RWPE2 (cell line): ENCODE results near the gene EMILIN2.

ENCODE experiments used
- ATAC-seq: fragments of 200-7000 bp; cut with Tn5 transposase; 3 replicates; pipeline ENCODE4 v1.9.1; 2021; ENCODE audit warnings: low read depth
- DNase-seq: peaks from one replicate; pipeline ENCODE4 v3.0.0-alpha.2; 2020; ENCODE audit warnings: low spot score
- H3K27ac ChIP-seq: fragments of 450-650 bp; 2 replicates; pipeline ENCODE4 v1.5.1; 2017; ENCODE audit warnings: mild to moderate bottlenecking; ENCODE audit not compliant: poor library complexity, severe bottlenecking
- H3K27me3 ChIP-seq: fragments of 250-450 bp; sonication (Bioruptor Pico); 2 replicates; pipeline ENCODE4 v1.5.1; 2021; ENCODE audit warnings: mild to moderate bottlenecking, moderate library complexity; ENCODE audit not compliant: insufficient read depth, poor library complexity, severe bottlenecking
- H3K36me3 ChIP-seq: fragments of 250-450 bp; sonication (Bioruptor Pico); 2 replicates; pipeline ENCODE4 v1.5.1; 2020; ENCODE audit warnings: low read depth, mild to moderate bottlenecking, moderate library complexity
- H3K4me1 ChIP-seq: fragments of 250-450 bp; sonication (Bioruptor Pico); 2 replicates; pipeline ENCODE4 v1.5.1; 2021; ENCODE audit warnings: mild to moderate bottlenecking, moderate library complexity; ENCODE audit not compliant: insufficient read depth, poor library complexity, severe bottlenecking
- H3K4me3 ChIP-seq: fragments of 250-450 bp; sonication (Bioruptor Pico); 2 replicates; pipeline ENCODE4 v1.5.1; 2021; ENCODE audit warnings: mild to moderate bottlenecking, moderate library complexity; ENCODE audit not compliant: severe bottlenecking
- H3K9me3 ChIP-seq: fragments of 250-450 bp; sonication (Bioruptor Pico); 2 replicates; pipeline ENCODE4 v1.5.1; 2021; ENCODE audit warnings: mild to moderate bottlenecking, moderate library complexity; ENCODE audit not compliant: severe bottlenecking
- CTCF ChIP-seq: fragments of 450-650 bp; IDR thresholded peaks from one replicate; pipeline ENCODE4 v1.5.1; 2017; ENCODE audit warnings: mild to moderate bottlenecking, moderate library complexity; ENCODE audit not compliant: poor library complexity, severe bottlenecking

Gene EMILIN2

DNA sequence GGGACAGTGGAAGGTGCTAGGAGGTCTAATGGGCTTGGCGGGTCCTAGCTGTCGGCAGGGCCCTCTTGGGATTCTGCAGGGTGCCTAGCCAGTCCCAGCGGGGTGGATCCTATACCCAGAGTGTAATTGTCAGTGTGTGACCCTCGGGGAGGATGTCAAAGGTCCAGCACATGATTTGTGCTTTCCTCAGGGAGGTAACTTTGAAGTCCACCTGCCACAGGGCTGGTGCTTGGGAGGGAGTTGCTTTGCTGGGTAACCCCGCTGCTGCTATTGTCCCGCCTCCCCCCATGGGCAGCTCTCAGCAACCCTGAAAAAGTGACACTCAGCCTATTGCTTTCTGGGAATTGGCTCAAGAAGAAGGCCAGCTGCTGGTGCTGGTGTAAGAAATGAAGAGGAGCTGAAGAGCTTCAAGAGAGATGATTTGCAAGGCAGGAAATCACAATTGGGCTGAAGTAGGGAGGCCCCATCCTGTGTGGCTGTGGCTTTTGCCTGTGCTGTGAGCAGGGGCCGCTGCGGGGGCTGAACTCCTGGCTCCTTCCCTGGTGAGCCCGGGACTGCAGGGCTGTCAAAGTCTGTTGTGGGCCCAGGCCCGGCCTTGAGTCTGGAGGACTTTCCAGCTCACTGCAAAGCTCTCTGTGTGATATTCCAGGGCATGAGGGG lies 36.4 kb downstream of the EMILIN2 start:
- ATAC-seq = no peak
- TF ChIP-seq CTCF = no peak
- Histone ChIP-seq H3K36me3 (no peaks in the 10 kb centered on the region), H3K9me3 (no peaks in the 10 kb centered on the region), H3K27me3 (peaks cover 2% of the 10 kb centered on the region), H3K27ac (no peak overlapping the region), H3K4me3 (no peak overlapping the region), H3K4me1 (no peaks in the 10 kb centered on the region)
- no peak for DNase-seq

GRCh38 chr18:2884706-2885285 lies 38.0 kb downstream of the EMILIN2 start:
- no peak overlapping the region for H3K27ac ChIP-seq
- no peak for DNase-seq

DNA sequence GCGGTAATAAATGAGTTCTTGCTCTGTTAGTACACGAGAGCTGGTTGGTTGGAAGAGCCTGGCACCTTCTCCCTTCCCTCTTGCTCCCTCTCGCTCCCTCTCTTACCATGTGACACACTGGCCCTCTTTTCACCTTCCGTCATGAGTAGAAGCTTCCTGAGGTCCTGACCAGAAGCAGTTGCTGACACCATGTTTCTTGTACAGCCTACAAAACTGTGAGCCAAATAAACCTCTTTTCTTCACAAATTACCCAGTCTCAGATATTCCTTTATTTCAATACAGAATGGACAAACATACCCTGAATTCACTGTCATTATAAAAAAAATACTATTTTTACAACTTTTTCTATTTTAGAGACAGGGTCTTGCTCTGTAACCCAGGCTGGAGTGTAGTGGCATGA lies 40.7 kb downstream of the EMILIN2 start:
- no peak overlapping the region for H3K4me3 ChIP-seq
- DNase-seq (no peak), ATAC-seq (no peak)
- TF ChIP-seq CTCF = no peak
- no peak overlapping the region for H3K27ac ChIP-seq
- H3K9me3 ChIP-seq = no peaks in the 10 kb centered on the region
- H3K4me1 ChIP-seq = no peaks in the 10 kb centered on the region
- H3K27me3 ChIP-seq = peaks cover 2% of the 10 kb centered on the region
- no peaks in the 10 kb centered on the region for H3K36me3 ChIP-seq

More at GRCh38 chr18:2884706-2885285, 38.0 kb downstream of the EMILIN2 start:
- no peaks in the 10 kb centered on the region for H3K9me3 ChIP-seq
- H3K27me3 ChIP-seq = peaks cover 2% of the 10 kb centered on the region
- no peaks in the 10 kb centered on the region for H3K36me3 ChIP-seq
- H3K4me3 ChIP-seq = no peak overlapping the region
- ATAC-seq = no peak
- H3K4me1 ChIP-seq = no peaks in the 10 kb centered on the region
- no peak for TF ChIP-seq CTCF

DNA sequence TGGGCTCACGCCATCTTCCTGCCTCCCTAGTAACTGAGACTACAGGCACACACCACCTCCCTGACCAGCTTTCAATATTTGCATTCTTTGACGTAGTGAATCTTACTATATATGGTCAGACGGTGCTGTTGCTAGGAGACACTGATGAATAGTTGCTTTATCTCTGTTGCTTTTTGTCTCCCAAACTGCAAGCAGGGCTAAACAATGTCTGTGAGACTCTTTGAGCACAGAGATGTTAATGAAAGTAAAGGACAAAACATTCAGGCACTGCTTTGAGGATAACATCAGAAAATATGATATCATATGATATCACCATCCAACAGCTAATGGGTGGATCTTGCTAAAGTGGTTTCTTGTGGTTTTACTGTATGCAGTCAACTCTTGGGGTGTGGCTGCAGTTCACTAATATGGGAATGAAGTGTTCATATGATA lies 43.0 kb downstream of the EMILIN2 start:
- Histone ChIP-seq H3K27me3 (peaks cover 2% of the 10 kb centered on the region), H3K9me3 (no peaks in the 10 kb centered on the region), H3K27ac (no peak overlapping the region), H3K4me3 (no peak overlapping the region), H3K36me3 (no peaks in the 10 kb centered on the region), H3K4me1 (no peaks in the 10 kb centered on the region)
- no peak for TF ChIP-seq CTCF
- no peak for DNase-seq
- no peak for ATAC-seq

GRCh38 chr18:2890606-2891005 lies 43.8 kb downstream of the EMILIN2 start:
- TF ChIP-seq CTCF = no peak
- no peak overlapping the region for H3K4me3 ChIP-seq
- H3K27ac ChIP-seq = no peak overlapping the region
- H3K36me3 ChIP-seq = no peaks in the 10 kb centered on the region
- H3K9me3 ChIP-seq = no peaks in the 10 kb centered on the region
- peaks cover 2% of the 10 kb centered on the region for H3K27me3 ChIP-seq
- H3K4me1 ChIP-seq = no peaks in the 10 kb centered on the region
- DNase-seq (no peak), ATAC-seq (no peak)
